ENCODE measurements around the gene MYOF. TPM values are rescaled to one million over a fixed set of nuclear protein-coding genes. Genes with fewer than 3 reads are reported as not detected.

The MYOF gene
- total RNA-seq, 1 experiment from 2014 or later, result 376 TPM

DNA sequence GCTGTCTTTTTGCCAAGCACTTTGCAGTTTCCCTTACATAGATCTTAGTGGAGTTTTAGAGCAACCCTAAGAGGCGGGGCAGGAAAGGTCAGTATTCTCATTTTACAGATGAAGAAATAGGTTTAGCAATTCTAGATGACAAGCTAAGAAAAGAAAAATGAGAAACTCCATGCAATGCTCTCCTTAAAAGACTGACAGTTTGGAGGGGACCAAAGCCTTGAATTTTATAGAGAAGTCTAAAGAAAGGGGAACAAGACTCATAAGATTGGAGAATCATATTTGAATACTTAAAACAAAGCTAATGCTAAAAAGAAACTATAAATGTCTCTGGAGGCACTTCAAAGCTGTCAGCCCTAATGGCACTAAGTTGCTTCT is 33.9 kb upstream of the MYOF start:
- BruUV-seq (replicated peaks), result no TSS peak
- ATAC-seq (no peak), DNase-seq (ENCODE audit: low read depth, low spot score) (no peak)
- Histone ChIP-seq H3K36me3 (ENCODE audit: control insufficient read depth, insufficient read depth, low read length) (peaks cover 59% of the 10 kb centered on the region), H3K4me1 (ENCODE audit: control insufficient read depth, insufficient read depth, low read length) (no peaks in the 10 kb centered on the region), H3K4me3 (ENCODE audit: low read depth in 2 of 2, low read length in 2 of 2) (no peak overlapping the region), H3K27me3 (ENCODE audit: control insufficient read depth, insufficient read depth, low read length) (no peaks in the 10 kb centered on the region), H3K9me3 (ENCODE audit: control insufficient read depth, insufficient read depth, low read depth, low read length) (no peaks in the 10 kb centered on the region), H3K27ac (ENCODE audit: low read length) (no peak overlapping the region)
- CTCF ChIA-PET, result no interaction called here
- POLR2A ChIA-PET, result no interaction called here
- intact Hi-C loops (cut with micrococcal nuclease; ENCODE audit: unreplicated experiment) (no loop called here), in situ Hi-C loops (cut with HindIII; ENCODE audit: low pct_unique_long_range_greater_than_20kb, low sequenced_read_pairs) (no loop called here)
- TF ChIP-seq TCF7L2 (IDR thresholded peaks at IDR 0.05; ENCODE audit: low read depth, low read length) (no peak), POLR2AphosphoS5 (IDR thresholded peaks at IDR 0.05; ENCODE audit: low read depth, low read length) (no peak), SIN3A (IDR thresholded peaks at IDR 0.05; ENCODE audit: borderline replicate concordance, insufficient read depth, low read depth, low read length) (no peak)
- TF ChIP-seq, protein P1, sequence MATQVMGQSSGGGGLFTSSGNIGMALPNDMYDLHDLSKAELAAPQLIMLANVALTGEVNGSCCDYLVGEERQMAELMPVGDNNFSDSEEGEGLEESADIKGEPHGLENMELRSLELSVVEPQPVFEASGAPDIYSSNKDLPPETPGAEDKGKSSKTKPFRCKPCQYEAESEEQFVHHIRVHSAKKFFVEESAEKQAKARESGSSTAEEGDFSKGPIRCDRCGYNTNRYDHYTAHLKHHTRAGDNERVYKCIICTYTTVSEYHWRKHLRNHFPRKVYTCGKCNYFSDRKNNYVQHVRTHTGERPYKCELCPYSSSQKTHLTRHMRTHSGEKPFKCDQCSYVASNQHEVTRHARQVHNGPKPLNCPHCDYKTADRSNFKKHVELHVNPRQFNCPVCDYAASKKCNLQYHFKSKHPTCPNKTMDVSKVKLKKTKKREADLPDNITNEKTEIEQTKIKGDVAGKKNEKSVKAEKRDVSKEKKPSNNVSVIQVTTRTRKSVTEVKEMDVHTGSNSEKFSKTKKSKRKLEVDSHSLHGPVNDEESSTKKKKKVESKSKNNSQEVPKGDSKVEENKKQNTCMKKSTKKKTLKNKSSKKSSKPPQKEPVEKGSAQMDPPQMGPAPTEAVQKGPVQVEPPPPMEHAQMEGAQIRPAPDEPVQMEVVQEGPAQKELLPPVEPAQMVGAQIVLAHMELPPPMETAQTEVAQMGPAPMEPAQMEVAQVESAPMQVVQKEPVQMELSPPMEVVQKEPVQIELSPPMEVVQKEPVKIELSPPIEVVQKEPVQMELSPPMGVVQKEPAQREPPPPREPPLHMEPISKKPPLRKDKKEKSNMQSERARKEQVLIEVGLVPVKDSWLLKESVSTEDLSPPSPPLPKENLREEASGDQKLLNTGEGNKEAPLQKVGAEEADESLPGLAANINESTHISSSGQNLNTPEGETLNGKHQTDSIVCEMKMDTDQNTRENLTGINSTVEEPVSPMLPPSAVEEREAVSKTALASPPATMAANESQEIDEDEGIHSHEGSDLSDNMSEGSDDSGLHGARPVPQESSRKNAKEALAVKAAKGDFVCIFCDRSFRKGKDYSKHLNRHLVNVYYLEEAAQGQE (IDR thresholded peaks at IDR 0.05; ENCODE audit: insufficient read depth in 1 of 2, low read depth in 2 of 2, low read length in 1 of 2), result no peak
- TF ChIP-seq, protein P2, sequence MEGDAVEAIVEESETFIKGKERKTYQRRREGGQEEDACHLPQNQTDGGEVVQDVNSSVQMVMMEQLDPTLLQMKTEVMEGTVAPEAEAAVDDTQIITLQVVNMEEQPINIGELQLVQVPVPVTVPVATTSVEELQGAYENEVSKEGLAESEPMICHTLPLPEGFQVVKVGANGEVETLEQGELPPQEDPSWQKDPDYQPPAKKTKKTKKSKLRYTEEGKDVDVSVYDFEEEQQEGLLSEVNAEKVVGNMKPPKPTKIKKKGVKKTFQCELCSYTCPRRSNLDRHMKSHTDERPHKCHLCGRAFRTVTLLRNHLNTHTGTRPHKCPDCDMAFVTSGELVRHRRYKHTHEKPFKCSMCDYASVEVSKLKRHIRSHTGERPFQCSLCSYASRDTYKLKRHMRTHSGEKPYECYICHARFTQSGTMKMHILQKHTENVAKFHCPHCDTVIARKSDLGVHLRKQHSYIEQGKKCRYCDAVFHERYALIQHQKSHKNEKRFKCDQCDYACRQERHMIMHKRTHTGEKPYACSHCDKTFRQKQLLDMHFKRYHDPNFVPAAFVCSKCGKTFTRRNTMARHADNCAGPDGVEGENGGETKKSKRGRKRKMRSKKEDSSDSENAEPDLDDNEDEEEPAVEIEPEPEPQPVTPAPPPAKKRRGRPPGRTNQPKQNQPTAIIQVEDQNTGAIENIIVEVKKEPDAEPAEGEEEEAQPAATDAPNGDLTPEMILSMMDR (IDR thresholded peaks at IDR 0.05), result no peak

- peaks cover 53% of the 10 kb centered on the region for H3K36me3 ChIP-seq (ENCODE audit: control insufficient read depth, insufficient read depth, low read length)
Measured at GRCh38 chr10:93515071-93516005, 33.2 kb upstream of the MYOF start.

More at GRCh38 chr10:93515071-93516005, 33.2 kb upstream of the MYOF start:
- Histone ChIP-seq H3K9me3 (ENCODE audit: control insufficient read depth, insufficient read depth, low read depth, low read length) (no peaks in the 10 kb centered on the region), H3K27me3 (ENCODE audit: control insufficient read depth, insufficient read depth, low read length) (no peaks in the 10 kb centered on the region), H3K4me1 (ENCODE audit: control insufficient read depth, insufficient read depth, low read length) (no peaks in the 10 kb centered on the region), H3K27ac (ENCODE audit: low read length) (no peak overlapping the region), H3K4me3 (ENCODE audit: low read depth in 2 of 2, low read length in 2 of 2) (no peak overlapping the region)
- ChIA-PET POLR2A (no interaction called here), CTCF (no interaction called here)
- TF ChIP-seq, protein P1 (IDR thresholded peaks at IDR 0.05; ENCODE audit: insufficient read depth in 1 of 2, low read depth in 2 of 2, low read length in 1 of 2), result no peak
- TF ChIP-seq, protein P2 (IDR thresholded peaks at IDR 0.05), result no peak
- TF ChIP-seq POLR2AphosphoS5 (IDR thresholded peaks at IDR 0.05; ENCODE audit: low read depth, low read length), result no peak
- no peak for TF ChIP-seq TCF7L2 (IDR thresholded peaks at IDR 0.05; ENCODE audit: low read depth, low read length)
- no peak for TF ChIP-seq SIN3A (IDR thresholded peaks at IDR 0.05; ENCODE audit: borderline replicate concordance, insufficient read depth, low read depth, low read length)
- intact Hi-C loops (cut with micrococcal nuclease; ENCODE audit: unreplicated experiment) (no loop called here), in situ Hi-C loops (cut with HindIII; ENCODE audit: low pct_unique_long_range_greater_than_20kb, low sequenced_read_pairs) (no loop called here)
- ATAC-seq, result no peak
- no TSS peak for BruUV-seq (replicated peaks)
- DNase-seq (ENCODE audit: low read depth, low spot score), result no peak
